ENCODE measurements around the gene ZDHHC11.
"Not testable (repeated sequence)": the region's sequence is repeated elsewhere in the genome, so short reads cannot be mapped to it uniquely, and the experiment has no call there.

The ZDHHC11 gene

GRCh38 chr5:880816-881550 is 30.2 kb upstream of the ZDHHC11 start:
- no peak for DNase-seq (ENCODE audit: low read depth in 1 of 2, low spot score in 1 of 2)

GRCh38 chr5:878677-879076 is 27.9 kb upstream of the ZDHHC11 start:
- not testable (repeated sequence) for DNase-seq (ENCODE audit: low read depth in 1 of 2, low spot score in 1 of 2)

- no peak for DNase-seq (ENCODE audit: low read depth in 1 of 2, low spot score in 1 of 2)
Observed at GRCh38 chr5:878125-878524, 27.3 kb upstream of the ZDHHC11 start.

- no peak for DNase-seq (ENCODE audit: low read depth in 1 of 2, low spot score in 1 of 2)
Observed at GRCh38 chr5:876398-877365, 25.9 kb upstream of the ZDHHC11 start.

GRCh38 chr5:875931-876330 is 25.1 kb upstream of the ZDHHC11 start:
- DNase-seq (ENCODE audit: low read depth in 1 of 2, low spot score in 1 of 2), result no peak

GRCh38 chr5:873328-873727 is 22.5 kb upstream of the ZDHHC11 start:
- DNase-seq (ENCODE audit: low read depth in 1 of 2, low spot score in 1 of 2), result no peak

- no peak for DNase-seq (ENCODE audit: low read depth in 1 of 2, low spot score in 1 of 2)
Observed at GRCh38 chr5:872301-872700, 21.5 kb upstream of the ZDHHC11 start.

- no peak for DNase-seq (ENCODE audit: low read depth in 1 of 2, low spot score in 1 of 2)
Observed at GRCh38 chr5:871596-872298, 21.0 kb upstream of the ZDHHC11 start.

GRCh38 chr5:870956-871355 is 20.2 kb upstream of the ZDHHC11 start:
- DNase-seq (ENCODE audit: low read depth in 1 of 2, low spot score in 1 of 2), result no peak

GRCh38 chr5:868428-869135 is 17.8 kb upstream of the ZDHHC11 start:
- DNase-seq (ENCODE audit: low read depth in 1 of 2, low spot score in 1 of 2), result no peak

GRCh38 chr5:867300-867870 is 16.6 kb upstream of the ZDHHC11 start:
- no peak for DNase-seq (ENCODE audit: low read depth in 1 of 2, low spot score in 1 of 2)

- no peak for DNase-seq (ENCODE audit: low read depth in 1 of 2, low spot score in 1 of 2)
Observed at GRCh38 chr5:865771-866170, 15.0 kb upstream of the ZDHHC11 start.

GRCh38 chr5:865168-865521 is 14.4 kb upstream of the ZDHHC11 start:
- no peak for DNase-seq (ENCODE audit: low read depth in 1 of 2, low spot score in 1 of 2)

GRCh38 chr5:864492-865167 is 13.8 kb upstream of the ZDHHC11 start:
- no peak for DNase-seq (ENCODE audit: low read depth in 1 of 2, low spot score in 1 of 2)

GRCh38 chr5:863244-863805 is 12.5 kb upstream of the ZDHHC11 start:
- DNase-seq (ENCODE audit: low read depth in 1 of 2, low spot score in 1 of 2), result no peak

- DNase-seq (ENCODE audit: low read depth in 1 of 2, low spot score in 1 of 2), result no peak
Observed at GRCh38 chr5:862367-863243, 11.8 kb upstream of the ZDHHC11 start.

- no peak for DNase-seq (ENCODE audit: low read depth in 1 of 2, low spot score in 1 of 2)
Observed at GRCh38 chr5:861442-862366, 10.9 kb upstream of the ZDHHC11 start.

Data from stimulated activated CD4-positive, alpha-beta T cell treated with anti-CD3 and anti-CD28 coated beads, Interleukin-15, amount 100 ng/mL, for 1 hour (primary cell).